HG03159 (cell line): Measurements from ENCODE around the gene SERPINF2.
"Not testable (repeated sequence)": the region's sequence is repeated elsewhere in the genome, so short reads cannot be mapped to it uniquely, and the experiment has no call there.

Experiments used
- ATAC-seq: cut with Tn5 transposase; IDR thresholded peaks from one replicate; pipeline ENCODE4 v1.9.1; 2021; ENCODE audit warnings: mild to moderate bottlenecking, moderate library complexity; ENCODE audit not compliant: unreplicated experiment

Gene SERPINF2

GRCh38 chr17:1742371-1743087 is at the start of gene SERPINF2:
TSS of gene SERPINF2 (plus strand) at chr17:1742871. CDS start at chr17:1744996, 2,125 bp downstream.
- no peak for ATAC-seq

DNA sequence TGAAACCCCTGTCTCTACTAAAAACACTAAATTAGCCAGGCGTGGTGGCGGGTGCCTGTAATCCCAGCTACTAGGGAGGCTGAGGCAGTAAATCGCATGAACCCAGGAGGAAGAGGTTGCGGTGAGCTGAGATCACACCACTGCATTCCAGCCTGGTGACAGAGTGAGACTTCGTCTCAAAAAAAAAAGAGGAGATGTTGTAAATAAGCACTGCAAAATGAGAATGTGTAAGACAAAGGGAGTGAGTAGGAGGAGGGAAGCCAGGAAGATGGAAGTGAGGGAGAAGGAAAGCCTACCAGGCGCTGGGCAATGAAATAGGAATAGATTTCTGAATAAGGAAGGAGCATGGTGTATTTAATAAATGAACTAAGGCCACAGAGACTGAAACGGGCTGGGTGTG is 49.3 kb upstream of the SERPINF2 start:
- ATAC-seq, result no peak

DNA sequence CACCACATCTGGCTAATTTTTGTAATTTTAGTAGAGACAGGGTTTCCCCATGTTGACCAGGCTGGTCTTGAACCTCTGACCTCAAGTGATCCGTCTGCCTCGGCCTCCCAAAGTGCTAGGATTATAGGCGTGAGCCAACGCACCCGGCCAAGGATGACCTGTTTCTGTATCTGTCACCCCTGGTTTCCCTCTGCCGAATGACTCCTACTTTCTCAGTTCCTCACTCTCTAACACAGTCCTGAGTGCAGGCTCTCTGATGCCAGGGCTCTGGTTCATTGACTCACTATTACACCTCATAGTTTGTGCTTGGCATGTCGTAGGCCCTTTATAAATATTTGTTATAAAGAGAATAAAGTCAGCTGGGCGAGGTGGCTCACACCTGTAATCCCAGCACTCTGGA is 47.3 kb upstream of the SERPINF2 start:
- no peak for ATAC-seq

DNA sequence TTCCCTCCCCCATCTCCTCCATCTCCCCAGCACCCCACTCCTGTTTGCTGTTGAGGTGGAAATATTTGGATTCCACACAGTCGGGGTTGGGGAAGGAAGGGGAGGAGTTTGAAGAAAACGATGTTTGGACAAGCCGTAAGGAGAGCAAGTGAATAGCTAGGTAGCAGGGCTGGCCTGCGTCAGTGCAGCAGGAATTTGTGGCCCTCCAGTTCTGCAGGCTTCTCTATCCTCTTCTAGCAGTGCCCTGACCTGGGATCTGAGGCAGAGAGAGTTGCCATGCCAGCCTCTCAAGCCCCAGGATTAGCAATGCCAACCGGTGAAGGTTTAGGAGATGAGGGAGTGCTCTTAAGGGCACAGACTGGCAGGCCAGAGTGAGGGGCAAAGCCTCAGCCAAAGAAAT is 45.0 kb upstream of the SERPINF2 start:
- ATAC-seq, result no peak

DNA sequence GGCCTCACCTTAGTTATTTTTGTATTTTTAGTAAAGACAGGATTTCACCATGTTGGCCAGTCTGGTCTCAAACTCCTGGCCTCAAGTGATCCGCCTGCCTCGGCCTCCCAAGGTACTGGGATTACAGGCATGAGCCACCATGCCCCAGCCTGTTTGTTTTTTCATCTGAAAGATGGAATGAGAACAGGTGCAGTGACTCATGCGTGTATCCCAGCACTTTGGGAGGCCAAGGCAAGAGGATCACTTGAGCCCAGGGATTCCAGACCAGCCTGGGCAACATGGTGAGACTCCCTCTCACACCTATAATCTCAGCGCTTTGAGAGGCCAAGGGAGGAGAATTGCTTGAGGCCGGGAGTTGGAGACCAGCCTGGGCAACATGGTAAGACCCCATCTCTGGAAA is 42.8 kb upstream of the SERPINF2 start:
- not testable (repeated sequence) for ATAC-seq

GRCh38 chr17:1703063-1703462 is 39.6 kb upstream of the SERPINF2 start:
- ATAC-seq, result no peak

- ATAC-seq, result no peak
Measured at GRCh38 chr17:1705004-1705403, 37.7 kb upstream of the SERPINF2 start.

- no peak for ATAC-seq
Measured at GRCh38 chr17:1707107-1707506, 35.6 kb upstream of the SERPINF2 start.

DNA sequence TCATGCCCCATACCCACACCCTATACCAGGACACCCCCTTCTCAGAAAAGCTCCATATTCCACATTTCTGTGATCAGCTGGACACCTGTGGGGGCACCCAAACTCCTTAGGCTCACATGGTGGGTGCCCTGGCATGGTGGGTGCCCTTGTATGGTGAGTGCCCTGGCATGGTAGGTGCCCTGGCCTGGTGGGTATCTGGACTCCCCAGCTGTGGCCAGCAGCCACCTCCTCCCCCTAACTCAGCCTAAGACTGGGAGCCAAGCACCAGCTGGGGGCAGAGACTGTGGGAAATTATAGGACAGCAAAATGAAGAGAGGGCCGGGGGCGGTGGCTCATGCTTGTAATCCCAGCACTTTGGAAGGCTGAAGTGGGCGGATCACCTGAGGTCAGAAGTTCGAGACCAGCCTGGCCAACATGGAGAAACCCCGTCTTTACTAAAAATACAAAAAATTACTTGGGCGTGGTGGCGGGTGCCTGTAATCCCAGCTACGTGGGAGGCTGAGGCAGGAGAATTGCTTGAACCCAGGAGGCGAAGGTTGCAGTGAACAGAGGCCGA is 33.8 kb upstream of the SERPINF2 start:
- ATAC-seq, result not testable (repeated sequence)

DNA sequence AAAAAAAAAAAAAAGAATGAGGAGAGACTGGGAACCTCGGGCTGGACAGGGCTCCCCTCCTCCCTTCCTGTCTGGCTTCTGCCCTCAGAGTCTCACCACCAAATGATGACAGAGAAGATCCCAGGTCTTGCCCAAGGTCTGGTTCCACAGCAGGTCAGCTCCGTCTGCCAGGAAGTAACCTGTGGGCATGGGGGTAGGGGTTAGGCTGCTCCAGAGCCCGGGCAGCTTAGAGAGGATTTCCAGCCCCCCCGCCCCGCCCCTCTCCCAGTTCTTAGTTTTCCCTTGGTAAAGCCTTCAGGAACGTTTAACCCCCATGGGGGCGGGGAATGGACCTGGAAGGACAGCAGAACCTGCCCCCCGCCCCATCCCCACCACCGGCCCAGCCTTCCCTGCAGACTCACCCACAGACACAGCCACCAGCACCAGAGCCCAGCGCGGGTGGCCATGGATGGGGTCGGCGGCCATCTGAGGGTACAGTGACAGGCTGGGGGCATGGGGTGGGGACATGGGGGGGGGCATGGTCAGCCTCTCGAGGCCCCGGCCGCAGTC is 33.2 kb upstream of the SERPINF2 start:
- no peak for ATAC-seq

DNA sequence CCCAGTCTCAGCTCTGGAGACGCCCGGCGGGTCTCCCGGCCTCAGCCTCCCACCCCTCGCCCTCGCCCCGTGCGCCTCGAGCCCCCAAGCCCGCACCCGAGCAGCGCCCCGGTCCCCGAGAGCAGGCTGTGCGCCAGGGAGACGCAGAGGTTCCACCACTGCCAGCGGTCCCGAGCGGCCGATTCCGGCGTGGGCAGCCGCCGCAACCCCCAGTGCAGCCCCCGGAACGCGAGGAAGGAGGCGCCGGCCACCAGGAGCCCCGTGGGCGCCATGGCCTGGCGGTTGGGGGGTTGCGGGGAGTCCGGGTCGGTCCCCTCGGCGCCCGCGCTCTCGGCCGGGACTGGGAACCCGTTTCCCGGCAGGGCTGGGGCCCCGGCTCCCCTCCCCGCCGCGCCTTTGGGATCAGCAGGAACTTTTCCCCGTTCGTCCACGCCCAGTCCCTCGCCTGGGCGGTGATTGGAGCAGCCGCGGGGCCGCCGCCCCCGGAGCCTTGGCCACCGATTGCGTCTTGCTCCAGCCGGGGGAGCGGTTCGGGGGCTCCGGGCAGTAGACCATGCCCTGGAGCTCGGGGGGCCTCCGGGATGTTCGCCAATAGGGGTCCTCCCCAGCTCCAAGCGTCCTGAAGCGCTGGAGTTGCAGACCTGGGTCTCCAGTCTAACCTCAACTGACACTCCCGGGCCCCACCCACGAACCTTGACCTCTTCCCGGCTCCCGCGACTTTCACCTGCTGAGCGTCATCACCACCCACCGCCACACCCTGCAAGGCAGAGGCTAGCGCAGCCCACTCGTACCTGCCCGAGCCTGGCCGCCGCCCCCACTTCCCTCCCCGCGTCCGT is 32.5 kb upstream of the SERPINF2 start, which contains the start of gene TLCD2:
Gene TLCD2 (minus strand): TSS at position 407 of the 836 bp plus-strand sequence. CDS start 135 bp downstream, at position 272.
- no peak for ATAC-seq

DNA sequence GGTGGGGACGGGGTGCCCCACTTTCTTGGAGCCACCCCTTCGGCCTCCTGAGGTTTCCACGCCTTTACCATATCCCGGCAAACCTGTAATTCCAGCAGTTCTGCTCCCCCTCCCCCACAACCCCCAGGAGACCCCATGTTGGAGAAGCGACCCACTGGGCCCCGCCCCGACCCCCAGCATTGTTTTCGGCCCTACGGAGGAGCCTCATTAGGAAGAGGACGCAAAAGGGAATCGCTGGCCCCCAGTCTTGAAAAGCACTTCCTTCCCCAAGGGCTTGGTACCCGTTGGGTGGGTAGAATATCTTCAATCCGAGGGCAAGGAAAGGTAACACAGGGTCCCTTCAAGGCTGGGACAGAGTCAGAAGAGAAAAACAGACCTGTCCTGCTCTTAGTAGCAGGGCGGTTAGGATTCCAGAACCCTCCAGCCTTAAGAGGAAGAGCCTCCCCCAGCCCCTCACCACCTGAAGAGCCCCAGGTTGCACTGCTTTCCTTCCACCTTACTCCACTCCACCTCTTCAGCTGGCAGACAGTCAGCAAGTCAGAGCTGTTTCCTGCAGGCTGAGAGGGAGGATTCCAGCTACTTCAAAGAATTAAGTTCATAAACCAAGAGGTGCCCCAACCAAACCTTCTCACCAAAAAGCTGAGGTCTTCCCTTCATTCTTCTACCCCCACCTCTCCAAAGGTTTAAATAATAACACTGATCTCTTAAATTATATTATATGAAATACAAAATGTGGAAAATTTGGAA is 31.7 kb upstream of the SERPINF2 start:
- no peak for ATAC-seq

DNA sequence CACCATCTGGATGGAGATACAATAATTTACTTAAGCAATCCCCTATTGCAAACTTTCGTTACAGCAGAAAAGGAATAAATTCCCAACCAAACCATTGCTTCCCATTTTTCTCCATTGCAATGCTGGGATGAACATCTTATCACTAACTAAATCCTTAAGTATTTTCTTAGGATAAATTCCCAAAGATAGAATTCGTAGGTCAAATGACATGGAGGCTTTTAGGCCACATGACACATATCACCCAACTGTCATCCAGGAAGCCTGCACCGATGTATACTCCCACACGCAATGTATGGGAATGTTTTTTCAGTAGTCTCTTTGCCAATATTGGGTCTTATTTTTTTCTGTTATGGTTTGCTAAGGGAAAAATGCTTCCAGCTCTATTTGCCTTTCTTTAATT is 30.9 kb upstream of the SERPINF2 start:
- no peak for ATAC-seq

DNA sequence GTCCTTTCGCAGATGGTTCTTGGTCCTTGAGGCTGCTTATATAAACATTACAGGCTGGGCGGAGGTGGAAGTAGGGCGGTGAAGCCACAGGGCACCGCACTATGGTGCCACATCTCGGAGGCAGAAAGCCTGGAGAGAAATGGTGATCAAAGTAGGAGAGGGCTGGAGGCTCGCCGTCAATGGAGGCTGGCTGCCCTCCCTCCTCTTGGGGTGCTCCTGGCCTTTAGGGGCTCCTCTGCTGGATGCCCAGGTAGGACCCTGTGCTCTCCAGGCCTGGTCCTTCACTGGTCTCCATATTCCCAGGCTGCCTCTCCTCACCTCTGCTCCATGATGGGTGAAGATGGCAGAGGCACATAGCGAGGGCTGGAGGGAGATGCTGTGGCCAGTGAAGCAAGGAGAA is 30.4 kb upstream of the SERPINF2 start:
- no peak for ATAC-seq

DNA sequence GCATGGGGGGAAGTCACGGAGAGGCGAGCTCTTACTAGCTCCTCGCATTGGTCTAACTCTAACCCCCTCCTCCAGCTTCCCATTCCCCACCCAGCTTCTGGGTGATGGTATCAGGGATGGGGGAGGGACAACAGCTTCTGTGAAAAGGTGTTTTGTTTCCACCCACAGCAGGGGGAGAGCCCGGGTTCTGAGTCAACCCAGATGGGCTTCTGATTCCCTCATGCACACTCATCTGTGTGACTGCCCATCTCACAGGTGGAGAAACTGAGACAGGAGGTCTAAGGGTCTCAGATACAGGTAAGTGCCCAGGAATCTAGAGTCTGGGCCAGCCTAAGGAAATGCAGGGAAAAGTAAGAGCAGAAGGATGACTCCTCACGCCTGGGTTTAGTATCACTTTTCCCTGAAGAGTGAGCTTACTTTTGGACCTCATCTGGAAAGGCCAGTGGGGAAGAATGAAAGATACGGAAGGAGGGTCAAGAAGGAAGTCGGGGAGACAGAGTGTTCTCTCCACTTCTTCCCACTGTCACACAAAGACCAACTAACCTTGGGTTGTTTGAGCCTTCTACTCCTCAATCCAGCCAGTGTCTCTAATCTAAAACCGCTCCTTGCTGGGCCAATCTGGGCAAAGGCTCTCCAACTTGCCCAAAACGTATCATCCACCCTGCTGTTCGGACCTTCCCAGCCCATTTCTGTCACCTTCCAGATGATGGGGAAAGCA is 29.4 kb upstream of the SERPINF2 start:
- no peak for ATAC-seq

GRCh38 chr17:1713878-1714426 is 28.7 kb upstream of the SERPINF2 start:
- no peak for ATAC-seq

DNA sequence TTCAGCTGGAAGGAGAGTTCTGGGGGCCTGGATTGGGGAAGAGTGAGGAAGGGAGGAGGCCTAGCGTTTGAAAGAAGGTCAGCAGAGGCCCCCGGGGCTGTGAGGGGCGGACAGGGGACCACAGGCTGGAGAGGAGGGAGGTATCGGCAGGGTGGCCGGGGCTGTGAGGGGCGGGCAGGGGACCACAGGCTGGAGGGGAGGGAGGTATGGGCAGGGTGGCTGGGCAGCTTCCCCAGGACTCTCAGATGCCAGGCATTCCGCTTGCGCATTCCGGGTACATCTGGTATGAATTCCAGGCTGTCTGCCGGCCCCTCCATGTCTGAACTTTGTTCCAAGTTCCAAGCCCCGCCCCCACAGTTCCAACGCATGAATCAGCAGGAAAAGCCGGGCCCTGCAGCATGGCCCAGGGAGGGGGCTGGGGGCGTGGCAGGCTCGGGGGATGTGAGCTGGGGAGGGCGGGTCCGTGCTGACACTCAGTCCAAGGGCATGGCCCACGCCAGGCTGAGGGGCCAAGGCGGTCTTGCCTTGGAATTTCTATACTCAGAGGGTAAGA is 28.2 kb upstream of the SERPINF2 start:
- no peak for ATAC-seq

DNA sequence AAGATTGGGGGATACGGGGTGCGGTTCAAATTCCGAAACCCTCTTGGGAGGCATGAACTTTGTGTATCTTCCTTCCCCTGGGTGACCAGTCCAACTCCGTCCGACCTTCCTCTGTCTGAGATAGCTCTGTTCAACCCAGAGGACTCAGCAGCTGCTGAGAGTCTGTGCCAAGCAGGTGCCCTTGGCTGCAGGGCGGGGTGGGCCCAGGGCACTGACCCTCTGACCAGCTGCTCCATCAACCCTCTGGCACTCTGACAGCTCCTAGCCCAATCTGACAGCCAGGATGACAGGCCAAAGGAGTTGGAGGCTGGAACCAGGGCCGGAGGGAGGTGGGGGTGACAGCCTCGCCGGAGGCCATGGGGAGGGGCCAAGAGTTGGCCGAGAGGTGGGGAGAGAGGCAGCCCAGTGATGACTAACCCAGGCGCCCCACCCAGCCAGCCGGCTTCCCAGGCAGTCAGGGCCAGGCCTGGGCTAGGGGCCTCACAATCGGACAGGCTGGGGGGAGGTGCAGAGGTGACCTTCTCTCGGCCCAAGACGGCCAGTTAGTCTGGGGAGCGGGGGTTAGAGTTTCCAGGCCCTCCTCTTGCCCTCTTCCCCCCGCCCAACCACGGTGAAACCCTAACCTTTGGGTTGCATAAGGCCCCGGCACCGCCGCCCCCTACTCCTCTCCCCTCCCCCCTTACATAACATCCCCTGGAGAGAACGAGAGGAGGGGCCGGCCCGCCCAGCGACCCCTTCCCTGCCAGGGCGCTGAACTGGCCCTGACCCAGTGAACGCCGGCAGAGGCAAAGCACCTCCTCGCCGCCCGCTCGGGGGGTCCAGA is 27.5 kb upstream of the SERPINF2 start:
- no peak for ATAC-seq

DNA sequence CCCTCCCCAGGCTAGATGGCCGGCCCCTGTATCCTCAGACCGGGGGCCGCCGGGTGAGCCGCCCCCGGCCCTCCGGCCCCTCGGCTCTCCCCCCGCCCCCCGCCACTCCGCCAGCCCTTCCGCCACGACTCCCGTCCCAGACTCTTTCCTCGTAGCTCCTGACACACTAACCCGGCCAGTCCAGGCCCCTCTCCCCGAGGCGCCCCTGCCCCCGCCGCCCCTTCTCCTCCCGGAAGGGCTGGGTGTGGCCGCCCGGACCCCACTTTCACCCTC is 26.9 kb upstream of the SERPINF2 start:
- ATAC-seq, result no peak
